GM19035 (cell line): ENCODE results near the gene ACSS2.
A peak's percentile ranks its signal among the peaks of the same experiment; 100 is the strongest.

ENCODE experiments used
- ATAC-seq: cut with Tn5 transposase; IDR thresholded peaks from one replicate; pipeline ENCODE4 v1.9.1; 2021; ENCODE audit not compliant: unreplicated experiment

The ACSS2 gene

GRCh38 chr20:34945315-34946077 is 69.1 kb downstream of the ACSS2 start:
- ATAC-seq = no peak

- no peak for ATAC-seq
Measured at GRCh38 chr20:34946661-34947060, 70.2 kb downstream of the ACSS2 start.

GRCh38 chr20:34947336-34947735 is 70.9 kb downstream of the ACSS2 start:
- no peak for ATAC-seq

GRCh38 chr20:34948030-34948429 is 71.6 kb downstream of the ACSS2 start:
- ATAC-seq = no peak

- ATAC-seq = no peak
Measured at GRCh38 chr20:34949120-34949519, 72.7 kb downstream of the ACSS2 start.

- no peak for ATAC-seq
Measured at GRCh38 chr20:34951252-34951651, 74.8 kb downstream of the ACSS2 start.

- no peak for ATAC-seq
Measured at GRCh38 chr20:34951652-34952051, 75.2 kb downstream of the ACSS2 start.

- ATAC-seq = no peak
Measured at GRCh38 chr20:34952671-34953070, 76.3 kb downstream of the ACSS2 start.

- ATAC-seq = no peak
Measured at GRCh38 chr20:34953960-34954359, 77.5 kb downstream of the ACSS2 start.

GRCh38 chr20:34954904-34955230 is 78.5 kb downstream of the ACSS2 start:
- no peak for ATAC-seq

- ATAC-seq = peak; percentile 86
Measured at GRCh38 chr20:34955231-34956040, 79.0 kb downstream of the ACSS2 start, which contains the start of the genes GSS and MYH7B. TSS of gene GSS (minus strand) at chr20:34955806. CDS start at chr20:34951852, 3,954 bp downstream. TSS of gene MYH7B (plus strand) at chr20:34955868. CDS start at chr20:34978006, 22,138 bp downstream.

GRCh38 chr20:34956041-34956458 is 79.6 kb downstream of the ACSS2 start:
- ATAC-seq = peak; percentile 46

GRCh38 chr20:34956751-34957472 is 80.5 kb downstream of the ACSS2 start:
- no peak for ATAC-seq

GRCh38 chr20:34964486-34964885 is 88.1 kb downstream of the ACSS2 start:
- ATAC-seq = no peak

- ATAC-seq = no peak
Measured at GRCh38 chr20:34965051-34965450, 88.6 kb downstream of the ACSS2 start.

GRCh38 chr20:34967421-34967820 is 91.0 kb downstream of the ACSS2 start:
- ATAC-seq = no peak

- no peak for ATAC-seq
Measured at GRCh38 chr20:34968042-34968775, 91.8 kb downstream of the ACSS2 start.

GRCh38 chr20:34970193-34970840 is 93.9 kb downstream of the ACSS2 start:
- no peak for ATAC-seq

GRCh38 chr20:34970846-34971560 is 94.6 kb downstream of the ACSS2 start:
- no peak for ATAC-seq
